Suprapubic skin (tissue), 3 donors: ENCODE data around the gene CPNE2.

ENCODE experiments used
- POLR2A ChIP-seq, 2 donors: fragments of 450-650 bp; IDR thresholded peaks; one replicate each; pipeline ENCODE4 v1.6.1; 2017; ENCODE audit warnings: antibody characterized with exemption in 2 of 2, mild to moderate bottlenecking in 2 of 2, moderate library complexity in 2 of 2
- TF ChIP-seq, protein P1 (sequence below), 2 donors: fragments of 200-600 bp in 1 of 2; fragments of 450-650 bp in 1 of 2; sonication (generic) in 1 of 2; IDR thresholded peaks; one replicate each; pipeline ENCODE4 v1.5.1; 2016 to 2019; ENCODE audit warnings: antibody characterized with exemption in 2 of 2, mild to moderate bottlenecking in 1 of 2, moderate library complexity in 1 of 2

DNA sequence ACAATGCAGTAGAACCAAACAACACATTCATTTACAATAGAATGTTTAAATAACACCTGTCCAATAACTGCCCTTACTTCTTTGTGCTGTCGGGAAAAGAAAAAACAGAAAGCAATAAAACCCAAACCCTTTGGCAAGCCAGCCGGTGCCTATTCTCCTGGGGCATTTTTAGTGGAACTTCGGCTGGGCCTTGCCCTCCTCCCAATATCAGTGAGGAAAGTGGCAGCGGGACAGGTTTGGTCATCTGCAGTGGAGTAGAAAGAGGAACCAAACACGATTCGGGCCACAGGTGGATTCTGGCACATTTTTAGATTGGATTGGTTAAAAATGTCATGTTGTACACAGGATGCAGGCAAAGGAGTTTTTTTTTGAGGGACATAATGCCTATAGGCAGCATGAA, 61.5 kb downstream of the CPNE2 start:
- TF ChIP-seq, protein P1, sequence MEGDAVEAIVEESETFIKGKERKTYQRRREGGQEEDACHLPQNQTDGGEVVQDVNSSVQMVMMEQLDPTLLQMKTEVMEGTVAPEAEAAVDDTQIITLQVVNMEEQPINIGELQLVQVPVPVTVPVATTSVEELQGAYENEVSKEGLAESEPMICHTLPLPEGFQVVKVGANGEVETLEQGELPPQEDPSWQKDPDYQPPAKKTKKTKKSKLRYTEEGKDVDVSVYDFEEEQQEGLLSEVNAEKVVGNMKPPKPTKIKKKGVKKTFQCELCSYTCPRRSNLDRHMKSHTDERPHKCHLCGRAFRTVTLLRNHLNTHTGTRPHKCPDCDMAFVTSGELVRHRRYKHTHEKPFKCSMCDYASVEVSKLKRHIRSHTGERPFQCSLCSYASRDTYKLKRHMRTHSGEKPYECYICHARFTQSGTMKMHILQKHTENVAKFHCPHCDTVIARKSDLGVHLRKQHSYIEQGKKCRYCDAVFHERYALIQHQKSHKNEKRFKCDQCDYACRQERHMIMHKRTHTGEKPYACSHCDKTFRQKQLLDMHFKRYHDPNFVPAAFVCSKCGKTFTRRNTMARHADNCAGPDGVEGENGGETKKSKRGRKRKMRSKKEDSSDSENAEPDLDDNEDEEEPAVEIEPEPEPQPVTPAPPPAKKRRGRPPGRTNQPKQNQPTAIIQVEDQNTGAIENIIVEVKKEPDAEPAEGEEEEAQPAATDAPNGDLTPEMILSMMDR (IDR thresholded peaks at IDR 0.05): no peak
- TF ChIP-seq POLR2A (IDR thresholded peaks at IDR 0.05): no peak
